Measurements from ENCODE around the gene MRPS12. TPM values are rescaled to one million over a fixed set of nuclear protein-coding genes. Genes with fewer than 3 reads are reported as not detected.
"Not testable (repeated sequence)": the region's sequence is repeated elsewhere in the genome, so short reads cannot be mapped to it uniquely, and the experiment has no call there.

MRPS12 gene
- total RNA-seq, 2 donors from 2014 or later = 82.5 to 117 TPM

DNA sequence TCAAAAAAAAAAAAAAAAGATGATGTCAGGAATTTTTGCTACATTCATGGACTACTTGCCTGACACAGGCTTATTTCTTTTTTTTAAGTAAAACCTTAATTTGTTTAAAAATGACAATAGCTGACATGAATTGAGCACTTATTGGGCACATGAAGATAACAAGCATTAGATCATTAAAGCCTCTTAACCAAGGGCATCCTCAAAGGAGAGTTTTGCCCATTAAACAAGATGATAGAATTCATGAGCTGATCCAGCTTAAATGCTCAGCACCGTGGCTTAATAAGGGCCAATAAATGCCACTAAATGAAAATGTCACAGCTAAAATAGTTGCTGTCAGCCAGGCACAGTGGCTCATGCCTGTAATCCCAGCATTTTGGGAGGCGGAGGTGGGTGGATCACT is 25.5 kb downstream of the MRPS12 start:
- ATAC-seq (no peak), DNase-seq (ENCODE audit: low spot score) (no peak)
- Mint-ChIP-seq H3K4me3 (no peak overlapping the region), H3K4me1 (ENCODE audit: low read depth in 2 of 2) (peaks cover 6% of the 10 kb centered on the region in 2 donors), H3K27me3 (peaks cover 6 to 20% of the 10 kb centered on the region in 2 donors), H3K9me3 (no peaks in the 10 kb centered on the region), H3K27ac (no peak overlapping the region), H3K36me3 (no peaks in the 10 kb centered on the region)

DNA sequence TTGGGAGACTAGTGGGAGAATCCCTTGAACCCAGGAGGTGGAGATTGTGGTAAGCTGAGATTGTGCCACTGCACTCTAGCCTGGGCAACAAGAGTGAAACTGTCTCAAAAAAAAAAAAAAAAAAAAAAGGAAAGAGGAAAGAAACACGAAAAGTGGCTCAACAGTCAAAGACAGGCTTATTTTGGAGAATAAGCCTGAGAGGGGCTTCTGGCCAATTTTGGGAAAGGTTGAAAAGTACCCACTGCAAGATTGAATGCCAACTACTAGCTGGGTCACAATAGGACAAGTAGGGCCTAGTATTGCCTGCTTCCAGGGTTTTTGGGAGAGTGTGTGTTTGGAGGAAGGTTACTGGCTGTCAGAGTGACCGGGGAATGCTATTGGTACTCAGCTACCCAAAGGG is 27.6 kb downstream of the MRPS12 start:
- H3K36me3 Mint-ChIP-seq = no peaks in the 10 kb centered on the region
- DNase-seq (ENCODE audit: low spot score) (no peak), ATAC-seq (no peak)
- no peak overlapping the region for H3K4me3 Mint-ChIP-seq
- no peaks in the 10 kb centered on the region for H3K9me3 Mint-ChIP-seq
- H3K27ac Mint-ChIP-seq = no peak overlapping the region
- H3K27me3 Mint-ChIP-seq = peaks cover 0 to 7% of the 10 kb centered on the region in 2 donors
- peaks cover 0 to 4% of the 10 kb centered on the region in 2 donors for H3K4me1 Mint-ChIP-seq (ENCODE audit: low read depth in 2 of 2)

DNA sequence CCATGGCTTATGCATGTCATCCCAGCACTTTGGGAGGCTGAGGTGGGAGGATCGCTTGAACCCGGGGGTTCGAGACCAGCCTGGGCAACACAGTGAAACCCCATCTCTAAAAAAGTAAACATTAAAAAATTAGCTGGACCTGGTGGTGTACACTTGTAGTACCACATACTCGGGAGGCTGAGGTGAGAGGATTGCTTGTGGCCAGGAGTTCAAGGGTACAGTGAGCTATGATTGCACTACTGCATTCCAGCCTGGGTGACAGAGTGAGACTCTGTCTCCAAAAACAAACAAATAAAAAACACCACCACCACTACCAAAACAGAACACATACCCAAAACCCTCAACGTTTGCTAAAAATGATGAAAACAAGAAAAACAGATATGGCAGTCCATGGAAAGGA is 28.9 kb downstream of the MRPS12 start:
- DNase-seq (ENCODE audit: low spot score) = no peak
- Mint-ChIP-seq H3K4me1 (ENCODE audit: low read depth in 2 of 2) (peaks cover 0 to 4% of the 10 kb centered on the region in 2 donors), H3K27me3 (no peaks in the 10 kb centered on the region), H3K4me3 (no peak overlapping the region), H3K9me3 (no peaks in the 10 kb centered on the region), H3K27ac (no peak overlapping the region), H3K36me3 (no peaks in the 10 kb centered on the region)
- ATAC-seq = no peak

DNA sequence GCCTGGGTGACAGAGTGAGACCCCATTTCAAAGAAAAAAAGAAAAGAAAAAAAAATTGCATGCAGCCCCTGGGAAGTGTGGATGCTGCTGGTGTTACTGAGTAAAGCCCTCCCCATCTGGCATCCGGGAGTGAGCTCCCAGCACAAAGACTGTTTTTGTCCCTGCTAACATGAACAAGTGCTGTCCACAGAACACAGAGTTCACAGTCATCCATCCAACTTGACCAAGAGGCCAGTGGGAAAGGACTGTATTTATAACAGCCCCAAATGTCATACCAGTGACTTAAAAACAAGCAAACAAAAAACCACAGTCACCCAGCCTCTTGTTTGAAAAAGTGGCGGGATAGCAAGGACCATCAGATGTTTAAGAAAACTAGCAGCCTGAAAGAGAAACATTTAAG is 34.0 kb downstream of the MRPS12 start:
- Mint-ChIP-seq H3K27ac (no peak overlapping the region), H3K4me1 (ENCODE audit: low read depth in 2 of 2) (peaks cover 4 to 5% of the 10 kb centered on the region in 2 donors)

GRCh38 chr19:38966149-38966548 is 35.4 kb downstream of the MRPS12 start:
- not testable (repeated sequence) for DNase-seq (ENCODE audit: low spot score); H3K36me3 Mint-ChIP-seq; ATAC-seq; H3K4me1 Mint-ChIP-seq (ENCODE audit: low read depth in 2 of 2); H3K27me3 Mint-ChIP-seq; H3K4me3 Mint-ChIP-seq; H3K27ac Mint-ChIP-seq; H3K9me3 Mint-ChIP-seq

More for the DNA sequence above, 34.0 kb downstream of the MRPS12 start:
- Mint-ChIP-seq H3K27me3 (peaks cover 0 to 2% of the 10 kb centered on the region in 2 donors), H3K4me3 (no peak overlapping the region), H3K36me3 (no peaks in the 10 kb centered on the region), H3K9me3 (no peaks in the 10 kb centered on the region)
- DNase-seq (ENCODE audit: low spot score) (no peak), ATAC-seq (no peak)

- Mint-ChIP-seq H3K9me3 (no peaks in the 10 kb centered on the region), H3K36me3 (no peaks in the 10 kb centered on the region), H3K27ac (no peak overlapping the region), H3K4me1 (ENCODE audit: low read depth in 2 of 2) (peaks cover 4 to 5% of the 10 kb centered on the region in 2 donors), H3K27me3 (peaks cover 10 to 15% of the 10 kb centered on the region in 2 donors), H3K4me3 (no peak overlapping the region)
- DNase-seq (ENCODE audit: low spot score) (no peak), ATAC-seq (no peak)
Measured at GRCh38 chr19:38970664-38971532, 40.2 kb downstream of the MRPS12 start.

DNA sequence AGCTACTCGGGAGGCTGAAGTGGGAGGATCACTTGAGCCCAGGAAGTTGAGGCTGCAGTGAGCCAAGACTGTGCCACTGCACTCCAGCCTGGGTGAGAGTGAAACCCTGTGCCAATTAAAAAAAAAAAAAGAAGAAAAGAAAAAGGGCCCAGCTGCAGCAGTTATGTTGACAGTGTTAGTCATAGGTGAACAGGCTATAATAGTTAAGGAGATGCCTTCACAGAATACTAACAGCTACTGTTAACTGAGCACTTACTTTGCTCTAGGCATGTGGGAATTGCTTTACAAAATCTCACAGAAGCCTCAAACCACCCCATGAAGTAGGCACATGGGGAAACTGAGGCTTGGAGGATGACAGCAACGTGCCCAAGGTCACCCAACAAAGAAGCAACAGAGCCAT is 40.9 kb downstream of the MRPS12 start:
- no peak for ATAC-seq
- no peak overlapping the region for H3K4me3 Mint-ChIP-seq
- no peaks in the 10 kb centered on the region for H3K9me3 Mint-ChIP-seq
- no peak for DNase-seq (ENCODE audit: low spot score)
- no peak overlapping the region for H3K27ac Mint-ChIP-seq
- no peaks in the 10 kb centered on the region for H3K36me3 Mint-ChIP-seq
- H3K27me3 Mint-ChIP-seq = peaks cover 18 to 23% of the 10 kb centered on the region in 2 donors
- H3K4me1 Mint-ChIP-seq (ENCODE audit: low read depth in 2 of 2) = peaks cover 5 to 11% of the 10 kb centered on the region in 2 donors

- Mint-ChIP-seq H3K9me3 (no peaks in the 10 kb centered on the region), H3K4me1 (ENCODE audit: low read depth in 2 of 2) (peaks cover 10 to 13% of the 10 kb centered on the region in 2 donors), H3K36me3 (no peaks in the 10 kb centered on the region), H3K27me3 (peaks cover 23% of the 10 kb centered on the region in 2 donors), H3K27ac (no peak overlapping the region), H3K4me3 (peak overlapping the region; percentile 58)
- ATAC-seq (no peak), DNase-seq (ENCODE audit: low spot score) (no peak)
Measured at GRCh38 chr19:38974624-38975213, 44.0 kb downstream of the MRPS12 start.

GRCh38 chr19:38975214-38975860 is 44.6 kb downstream of the MRPS12 start, which contains the start of gene FBXO17:
FBXO17 (minus strand) TSS chr19:38975742; CDS start chr19:38950319, 25,423 bp downstream.
- H3K4me1 Mint-ChIP-seq (ENCODE audit: low read depth in 2 of 2) = peaks cover 10 to 13% of the 10 kb centered on the region in 2 donors
- no peak within 1 kb of the TSS for H3K27ac Mint-ChIP-seq
- ATAC-seq (peak in 1 of 2 donors; percentile 52), DNase-seq (ENCODE audit: low spot score) (no peak)
- peaks cover 23% of the 10 kb centered on the region in 2 donors for H3K27me3 Mint-ChIP-seq
- H3K36me3 Mint-ChIP-seq = no peaks in the 10 kb centered on the region
- no peaks in the 10 kb centered on the region for H3K9me3 Mint-ChIP-seq
- H3K4me3 Mint-ChIP-seq = peak within 1 kb of the TSS; percentile 58

DNA sequence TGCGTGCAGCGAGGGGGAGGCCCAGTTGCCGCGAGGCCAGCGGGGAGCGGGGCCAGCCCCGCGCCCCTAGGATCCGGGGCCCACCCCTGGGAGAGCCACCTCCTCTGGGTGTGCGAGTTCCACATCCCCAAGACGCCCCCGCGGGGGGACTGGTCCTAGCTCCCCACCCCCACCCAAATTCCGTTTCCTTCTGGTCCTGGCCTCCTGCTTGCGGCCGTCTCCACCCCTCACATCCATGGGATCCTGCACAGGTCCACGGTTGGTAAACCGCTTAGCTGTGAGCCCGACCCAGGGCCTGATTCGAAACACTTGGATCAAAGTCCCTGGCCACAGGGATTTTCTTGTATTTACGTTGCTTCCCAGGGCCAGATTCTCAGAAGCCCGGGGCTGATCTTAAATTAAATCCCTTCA is 45.1 kb downstream of the MRPS12 start:
- no peak for DNase-seq (ENCODE audit: low spot score)
- H3K4me3 Mint-ChIP-seq = peak overlapping the region; percentile 8
- H3K36me3 Mint-ChIP-seq = no peaks in the 10 kb centered on the region
- no peaks in the 10 kb centered on the region for H3K9me3 Mint-ChIP-seq
- H3K27ac Mint-ChIP-seq = no peak overlapping the region
- ATAC-seq = no peak
- peaks cover 23 to 26% of the 10 kb centered on the region in 2 donors for H3K27me3 Mint-ChIP-seq
- peaks cover 10 to 13% of the 10 kb centered on the region in 2 donors for H3K4me1 Mint-ChIP-seq (ENCODE audit: low read depth in 2 of 2)

- Mint-ChIP-seq H3K36me3 (no peaks in the 10 kb centered on the region), H3K4me3 (peak overlapping the region; percentile 16), H3K27me3 (peaks cover 23 to 26% of the 10 kb centered on the region in 2 donors), H3K4me1 (ENCODE audit: low read depth in 2 of 2) (peaks cover 10 to 13% of the 10 kb centered on the region in 2 donors), H3K27ac (peak overlapping the region in 1 of 2 donors; percentile 43), H3K9me3 (no peaks in the 10 kb centered on the region)
- ATAC-seq (peak; percentile 90 to 99), DNase-seq (ENCODE audit: low spot score) (peak; percentile 71)
Measured at GRCh38 chr19:38977445-38978325, 46.9 kb downstream of the MRPS12 start.

DNA sequence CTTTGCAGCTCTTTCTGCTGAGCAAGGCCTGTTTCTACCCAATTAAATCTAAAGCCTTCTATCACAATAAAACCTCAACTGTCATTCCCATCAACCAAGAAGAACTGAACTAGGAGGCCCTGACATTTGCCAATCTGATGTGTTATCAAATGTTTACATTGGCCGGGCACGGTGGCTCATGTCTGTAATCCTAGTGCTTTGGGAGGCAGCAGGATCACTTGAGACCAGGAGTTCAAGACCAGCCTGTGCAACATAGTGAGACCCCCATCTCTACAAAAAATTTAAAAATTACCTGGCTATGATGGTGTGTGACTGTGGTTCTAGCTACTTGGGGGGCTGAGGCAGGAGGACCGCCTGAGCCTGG is 47.6 kb downstream of the MRPS12 start:
- H3K27ac Mint-ChIP-seq = peak overlapping the region in 1 of 2 donors; percentile 43
- no peak for ATAC-seq
- peak overlapping the region; percentile 16 for H3K4me3 Mint-ChIP-seq
- no peaks in the 10 kb centered on the region for H3K9me3 Mint-ChIP-seq
- peaks cover 10 to 13% of the 10 kb centered on the region in 2 donors for H3K4me1 Mint-ChIP-seq (ENCODE audit: low read depth in 2 of 2)
- no peaks in the 10 kb centered on the region for H3K36me3 Mint-ChIP-seq
- H3K27me3 Mint-ChIP-seq = peaks cover 23 to 26% of the 10 kb centered on the region in 2 donors
- DNase-seq (ENCODE audit: low spot score) = no peak

- ATAC-seq = no peak
- H3K27me3 Mint-ChIP-seq = peaks cover 16 to 21% of the 10 kb centered on the region in 2 donors
- H3K4me3 Mint-ChIP-seq = no peak overlapping the region
Measured at GRCh38 chr19:38979812-38980211, 49.1 kb downstream of the MRPS12 start.

More at GRCh38 chr19:38979812-38980211, 49.1 kb downstream of the MRPS12 start:
- no peaks in the 10 kb centered on the region for H3K9me3 Mint-ChIP-seq
- no peak for DNase-seq (ENCODE audit: low spot score)
- H3K36me3 Mint-ChIP-seq = no peaks in the 10 kb centered on the region
- H3K27ac Mint-ChIP-seq = no peak overlapping the region
- H3K4me1 Mint-ChIP-seq (ENCODE audit: low read depth in 2 of 2) = peaks cover 10 to 13% of the 10 kb centered on the region in 2 donors

Measured in natural killer cell treated with Interleukin-12 subunit alpha and Interleukin-12 subunit beta and Interleukin-15 and Interleukin-18, amount 100 ng/mL, for 72 hours (primary cell).